Activated gamma-delta T cell treated with Interleukin-2 at 50 U/mL for 16 hours (primary cell): ENCODE data around the gene ASB5.
"Not testable (repeated sequence)": the region's sequence is repeated elsewhere in the genome, so short reads cannot be mapped to it uniquely, and the experiment has no call there.

Source experiments
- DNase-seq: peaks from one replicate; pipeline ENCODE4 v3.0.0-alpha.2; 2020

Gene ASB5, protein sequence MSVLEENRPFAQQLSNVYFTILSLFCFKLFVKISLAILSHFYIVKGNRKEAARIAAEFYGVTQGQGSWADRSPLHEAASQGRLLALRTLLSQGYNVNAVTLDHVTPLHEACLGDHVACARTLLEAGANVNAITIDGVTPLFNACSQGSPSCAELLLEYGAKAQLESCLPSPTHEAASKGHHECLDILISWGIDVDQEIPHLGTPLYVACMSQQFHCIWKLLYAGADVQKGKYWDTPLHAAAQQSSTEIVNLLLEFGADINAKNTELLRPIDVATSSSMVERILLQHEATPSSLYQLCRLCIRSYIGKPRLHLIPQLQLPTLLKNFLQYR

DNA sequence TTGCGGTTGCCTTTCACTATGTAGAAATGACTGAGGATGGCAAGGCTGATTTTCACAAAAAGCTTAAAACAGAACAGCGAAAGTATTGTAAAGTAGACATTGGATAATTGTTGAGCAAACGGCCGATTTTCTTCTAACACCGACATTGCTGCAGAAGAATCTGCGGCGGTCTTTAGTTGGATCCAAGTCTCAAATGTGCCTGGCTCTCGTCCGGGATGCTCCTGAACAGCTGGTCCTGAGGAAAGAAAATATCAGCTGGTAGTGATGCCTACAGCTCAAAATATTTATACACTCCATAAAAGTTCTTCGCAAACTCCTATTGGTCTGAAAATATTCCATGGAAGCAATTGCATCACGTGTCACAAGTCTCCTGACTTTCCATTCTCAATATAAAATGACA, at the start of gene ASB5:
TSS of gene ASB5 (minus strand) at position 260 of the 400 bp plus-strand sequence. CDS start at position 146, 114 bp downstream.
- DNase-seq, result no peak

DNA sequence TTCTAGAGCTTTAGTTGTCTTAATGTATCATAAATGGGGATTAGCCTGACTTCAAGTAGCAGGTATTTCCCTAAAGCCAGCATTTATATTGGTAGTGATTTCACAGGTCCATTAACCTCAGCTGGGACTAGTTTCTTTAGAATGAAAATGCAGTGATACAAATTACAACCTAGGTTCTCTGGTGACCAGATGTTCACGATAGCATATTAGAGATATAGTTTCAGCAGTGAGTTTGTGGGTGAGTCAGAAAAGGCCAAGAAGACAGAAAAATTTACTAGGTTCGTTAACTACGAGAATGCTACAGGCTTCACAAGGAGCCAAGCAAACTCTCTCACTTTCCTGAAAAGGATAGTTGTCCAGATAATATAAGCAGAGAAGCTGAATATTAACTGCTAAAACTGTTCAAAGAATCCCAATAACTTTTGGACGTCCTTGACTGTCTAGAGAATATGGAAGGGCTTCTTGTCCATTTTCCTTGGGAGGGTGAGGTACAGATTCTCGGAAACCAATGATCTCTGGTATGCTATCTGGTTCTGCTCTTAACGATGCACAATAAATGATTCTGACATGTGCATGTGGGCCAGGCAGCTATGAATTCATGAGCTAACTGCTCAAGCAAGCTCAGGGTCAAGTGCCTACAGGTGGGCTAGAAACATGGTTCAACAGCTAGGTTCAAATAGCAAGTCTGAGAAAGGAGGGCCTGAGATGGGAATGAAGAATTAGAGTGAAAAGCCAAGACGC, 44.7 kb upstream of the ASB5 start:
- no peak for DNase-seq

DNA sequence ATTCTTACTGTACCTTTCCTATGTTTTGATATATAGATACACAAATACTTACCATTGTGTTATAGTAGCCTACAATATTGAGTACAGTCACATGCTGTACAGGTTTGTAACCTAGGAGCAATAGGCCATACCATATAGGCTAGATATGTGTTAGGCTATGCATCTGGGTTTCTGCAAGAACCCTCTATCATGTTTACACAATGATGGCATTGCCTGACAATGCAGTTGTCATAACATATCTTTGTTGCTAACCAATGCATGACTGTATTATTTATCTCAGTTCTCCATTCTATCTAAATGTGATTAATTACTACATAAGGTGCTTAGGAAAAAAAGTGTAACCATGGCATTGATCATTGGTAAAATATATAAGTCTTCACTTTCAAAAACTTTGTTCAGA, 40.8 kb upstream of the ASB5 start:
- DNase-seq, result no peak

DNA sequence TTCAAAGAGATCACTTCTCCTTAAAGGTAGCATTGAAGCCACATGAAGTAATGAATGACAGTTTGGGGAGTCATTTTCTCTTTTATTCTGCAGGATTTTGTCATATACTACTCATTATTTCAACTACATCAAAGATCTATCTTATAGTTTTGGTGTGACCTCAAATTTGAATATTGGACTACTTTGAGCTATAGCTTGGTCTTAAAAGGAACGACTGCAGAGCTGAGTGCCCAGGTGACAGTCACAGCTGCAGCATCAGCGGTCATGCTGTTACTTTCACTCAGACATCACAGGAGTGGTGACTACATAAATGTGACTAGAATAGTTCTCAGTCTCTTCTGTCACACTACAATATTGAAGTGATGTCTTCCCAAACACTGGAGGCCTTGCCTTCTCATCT, 40.0 kb upstream of the ASB5 start:
- no peak for DNase-seq

DNA sequence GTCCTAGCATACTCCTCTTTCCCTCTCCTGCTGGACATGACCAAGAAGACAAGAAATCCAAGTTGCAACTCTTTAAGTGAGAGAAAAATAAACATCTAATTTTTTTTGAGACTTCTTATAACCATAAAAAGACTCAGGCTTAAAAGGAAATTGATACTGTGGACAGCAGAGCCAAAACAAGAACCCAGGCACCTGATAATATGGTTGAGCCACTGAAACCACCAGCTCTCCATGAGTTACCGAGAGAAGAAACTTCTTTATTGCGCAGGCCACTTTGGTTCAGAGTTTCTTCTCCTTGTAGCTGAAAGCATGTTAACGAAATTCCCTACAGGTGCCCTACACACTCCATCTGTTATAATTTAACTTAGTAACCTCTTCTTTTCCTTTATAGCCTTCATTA, 39.4 kb upstream of the ASB5 start:
- no peak for DNase-seq

DNA sequence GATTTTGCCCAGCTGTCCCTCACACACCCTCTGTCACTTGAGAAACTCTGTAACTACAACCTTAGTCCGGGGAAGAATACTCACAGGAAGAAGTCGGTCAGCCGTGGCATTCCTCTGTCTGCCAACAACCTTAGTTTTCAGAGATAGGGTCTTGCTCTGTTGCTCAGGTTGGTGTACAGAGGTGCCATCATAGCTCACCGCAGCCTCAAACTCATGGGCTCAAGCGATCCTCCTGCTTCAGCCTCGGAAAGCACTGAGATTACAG, 38.6 kb upstream of the ASB5 start:
- DNase-seq, result no peak

DNA sequence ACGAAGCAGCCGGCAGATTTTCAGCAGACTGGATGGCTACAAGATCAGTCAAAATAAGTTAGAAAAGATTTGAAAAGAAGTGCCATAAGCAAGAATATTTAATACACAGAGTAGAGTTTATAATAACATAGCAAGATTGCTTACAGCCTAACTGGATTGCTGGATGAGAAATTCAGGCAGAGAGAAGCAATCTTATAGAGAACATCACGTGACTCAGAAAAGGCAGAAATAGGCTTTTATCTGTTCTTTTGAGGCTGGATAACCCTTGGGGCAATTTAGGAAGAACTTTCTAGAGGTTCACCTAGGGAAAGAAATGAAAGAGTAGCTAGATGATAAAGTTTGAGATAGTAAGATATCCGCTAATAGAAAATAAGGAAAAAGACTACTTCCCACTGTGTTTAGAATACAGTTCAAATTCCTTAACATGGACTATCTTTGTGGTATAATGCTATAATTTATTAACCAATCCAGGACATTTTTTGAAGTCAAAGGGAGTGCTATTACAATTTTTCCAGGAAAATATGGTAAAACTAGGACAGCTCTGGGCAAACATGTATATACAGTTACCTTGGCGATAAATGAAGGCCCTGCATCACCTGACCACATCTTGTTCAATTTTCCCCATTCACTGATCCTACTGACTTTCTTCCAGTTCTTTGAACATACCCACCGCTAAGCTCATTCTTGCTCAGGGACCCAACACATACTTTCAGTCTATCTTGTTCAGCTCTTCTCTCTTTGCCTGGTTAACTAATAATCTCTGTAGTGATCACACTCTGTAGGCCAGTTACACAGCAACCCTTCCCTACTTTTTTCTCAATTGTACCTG, 38.0 kb upstream of the ASB5 start:
- DNase-seq, result no peak

DNA sequence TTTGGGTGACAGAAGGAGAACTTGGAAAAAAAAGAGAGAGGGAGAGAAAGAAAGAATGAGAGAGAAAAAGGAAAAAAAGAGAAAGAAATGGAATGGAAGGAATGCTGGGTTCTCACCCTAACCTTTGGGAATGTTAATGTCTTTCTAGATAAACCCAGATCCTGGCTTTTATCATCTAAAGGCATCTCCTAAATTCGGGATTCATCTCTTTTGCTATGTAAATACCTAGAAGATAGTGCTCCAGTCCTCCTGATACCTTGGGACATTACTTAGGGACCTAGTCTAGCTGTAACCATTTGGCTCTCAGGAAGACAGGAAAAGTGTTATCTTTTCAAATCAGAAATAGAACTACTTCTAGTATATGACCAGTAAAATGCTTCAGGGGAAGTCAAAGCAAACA, 34.9 kb upstream of the ASB5 start:
- no peak for DNase-seq

DNA sequence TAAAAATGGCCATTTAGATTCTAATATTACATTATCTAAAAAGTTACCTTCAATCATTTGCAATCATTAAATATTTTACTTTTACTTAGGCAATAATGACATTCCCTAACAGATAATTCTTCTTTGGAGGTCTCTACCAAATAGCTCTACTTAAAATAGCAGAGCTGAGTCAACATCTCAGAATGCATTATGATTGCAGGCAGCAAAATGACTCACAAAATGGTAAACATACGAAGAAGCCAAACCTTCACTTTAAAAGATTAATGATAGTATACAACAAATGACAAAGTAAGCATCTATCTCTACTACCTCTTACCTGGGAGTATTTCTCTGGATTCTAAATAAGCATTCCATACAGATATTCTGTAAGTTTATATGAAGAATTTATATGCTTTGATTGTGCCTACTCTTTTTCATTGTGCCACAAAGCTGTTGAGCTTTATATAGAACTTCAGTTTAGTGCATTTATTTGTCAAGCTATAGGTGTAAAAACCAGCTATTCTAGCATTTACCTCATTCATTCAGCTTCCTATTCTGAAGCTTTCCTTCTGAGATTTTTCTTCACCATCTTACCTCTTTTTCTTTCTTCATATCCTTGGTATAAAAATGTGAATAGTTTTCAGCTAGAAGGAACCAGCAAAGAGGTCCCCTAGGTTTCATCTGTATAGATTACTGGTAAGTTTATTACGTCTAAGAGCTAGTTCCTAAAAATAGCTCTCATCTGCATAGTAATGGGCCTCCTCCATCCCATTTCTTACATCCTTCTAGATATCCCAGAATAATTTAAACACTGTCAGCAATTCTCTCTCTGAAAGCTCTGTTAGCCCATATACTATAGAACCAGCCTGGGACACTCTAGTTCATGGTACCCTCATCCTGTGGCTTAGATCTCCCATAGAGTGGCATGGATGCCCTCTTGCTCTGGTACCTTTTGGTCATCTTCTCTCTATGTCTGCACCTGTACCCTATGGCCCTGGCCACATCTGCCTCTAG, 33.6 kb upstream of the ASB5 start:
- no peak for DNase-seq

DNA sequence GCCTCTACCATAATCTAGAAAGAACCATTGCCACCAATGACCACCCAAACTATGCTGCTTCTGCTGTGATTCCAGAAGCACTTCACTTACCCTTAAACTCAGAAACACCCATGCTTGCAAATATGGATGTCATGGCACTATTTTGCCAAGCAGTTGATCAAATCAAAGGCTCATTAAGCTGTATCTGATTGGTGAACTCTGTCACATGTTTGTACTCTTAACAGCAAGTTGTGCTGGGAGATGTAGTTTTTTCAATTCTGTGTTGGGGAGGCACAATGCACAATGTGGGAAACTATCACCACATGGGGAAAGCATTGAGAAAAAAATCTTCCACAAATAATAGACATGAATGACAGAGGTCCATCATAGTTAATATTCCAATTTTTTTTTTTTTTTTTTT, 31.5 kb upstream of the ASB5 start:
- DNase-seq, result no peak

DNA sequence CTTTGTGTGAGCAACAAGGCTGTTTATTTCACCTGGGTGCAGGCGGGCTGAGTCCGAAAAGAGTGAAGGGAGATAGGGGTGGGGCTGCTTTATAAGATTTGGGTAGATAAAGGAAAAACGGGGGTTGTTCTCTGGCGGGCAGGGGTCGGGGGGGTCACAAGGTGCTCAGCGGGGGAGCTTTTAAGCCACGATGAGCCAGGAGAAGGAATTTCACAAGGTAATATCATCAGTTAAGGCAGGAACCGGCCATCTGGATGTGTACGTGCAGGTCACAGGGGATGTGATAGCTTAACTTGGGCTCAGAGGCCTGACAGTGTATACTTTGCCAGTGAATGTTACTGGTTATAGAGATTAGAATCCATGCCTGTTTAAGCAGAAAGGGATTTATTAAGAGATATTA, 31.0 kb upstream of the ASB5 start:
- DNase-seq, result no peak

DNA sequence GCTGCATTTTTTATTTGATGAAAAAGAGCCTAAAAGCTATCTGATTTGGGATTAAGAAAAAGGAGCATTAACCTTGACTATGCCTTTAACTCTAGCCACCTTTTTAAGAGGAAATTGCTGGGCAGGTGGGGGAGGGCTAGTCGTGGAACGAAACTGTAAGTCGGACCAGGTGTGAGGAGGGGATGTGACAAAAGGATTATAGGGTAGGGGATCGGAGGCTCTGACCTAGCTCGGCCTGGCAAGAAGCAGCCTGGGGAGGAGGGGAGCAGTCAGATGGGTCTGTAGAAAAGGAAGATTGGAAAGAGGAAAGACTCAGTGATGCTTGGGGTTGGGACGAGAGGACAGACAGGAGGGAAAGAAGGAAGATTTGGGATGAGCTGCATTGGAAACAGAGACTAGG, 29.6 kb upstream of the ASB5 start:
- no peak for DNase-seq

DNA sequence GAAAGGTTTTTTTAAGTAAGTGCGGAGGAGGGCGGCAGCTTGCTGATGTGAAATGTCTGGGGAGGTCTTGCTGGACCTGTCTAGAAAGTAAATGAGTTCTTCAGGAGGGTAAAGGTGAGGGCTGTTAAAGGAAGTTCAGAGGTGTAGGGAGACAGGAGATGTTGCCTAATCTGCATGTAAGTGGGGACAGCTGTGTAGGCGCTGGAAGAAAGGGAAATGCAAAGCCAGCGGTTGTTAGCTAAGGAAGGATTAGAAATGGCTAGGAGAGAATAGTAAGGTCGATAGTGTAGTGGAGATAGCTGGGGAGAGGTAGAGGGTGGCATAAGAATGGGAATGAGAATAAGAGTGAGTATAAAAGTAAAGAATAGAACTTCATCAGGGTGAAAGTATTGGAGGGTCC, 26.9 kb upstream of the ASB5 start:
- not testable (repeated sequence) for DNase-seq

DNA sequence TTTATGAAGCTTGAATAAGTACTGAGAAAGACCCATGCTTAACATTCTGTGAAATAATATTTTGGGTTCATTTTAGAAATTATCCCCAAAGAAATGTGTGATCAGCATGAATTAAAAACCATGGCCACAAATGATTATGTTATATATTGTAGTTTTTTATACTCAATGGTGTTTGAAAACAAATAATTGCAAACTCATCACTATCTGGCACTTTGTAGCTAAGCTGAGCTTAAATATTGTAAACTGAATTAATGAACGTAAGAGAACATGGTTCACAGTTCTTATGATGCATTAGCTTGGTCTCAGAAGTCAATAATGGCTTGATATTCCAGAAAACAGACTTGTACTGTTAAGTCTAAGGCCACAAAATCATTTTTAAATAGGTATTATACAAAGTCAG, 24.6 kb upstream of the ASB5 start:
- DNase-seq, result no peak

DNA sequence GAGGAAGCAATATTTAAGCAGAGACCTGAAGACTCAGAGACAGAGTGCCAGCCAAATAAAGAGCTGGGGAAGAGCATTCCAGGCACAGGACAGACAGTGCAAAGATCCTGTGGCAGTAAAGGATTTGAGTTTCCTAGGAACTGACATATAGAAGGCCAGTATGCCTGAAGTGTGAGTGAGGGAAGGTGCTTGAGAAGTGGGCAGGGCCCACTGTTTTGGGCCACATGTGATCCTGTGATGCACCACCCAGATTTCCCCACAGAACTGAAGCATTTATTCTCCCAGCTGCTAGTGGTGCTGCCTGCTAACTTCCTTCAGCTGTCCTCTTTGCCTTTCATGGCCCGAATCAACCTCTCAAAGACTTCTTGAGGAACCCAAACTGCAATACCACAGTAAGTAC, 23.9 kb upstream of the ASB5 start:
- no peak for DNase-seq

DNA sequence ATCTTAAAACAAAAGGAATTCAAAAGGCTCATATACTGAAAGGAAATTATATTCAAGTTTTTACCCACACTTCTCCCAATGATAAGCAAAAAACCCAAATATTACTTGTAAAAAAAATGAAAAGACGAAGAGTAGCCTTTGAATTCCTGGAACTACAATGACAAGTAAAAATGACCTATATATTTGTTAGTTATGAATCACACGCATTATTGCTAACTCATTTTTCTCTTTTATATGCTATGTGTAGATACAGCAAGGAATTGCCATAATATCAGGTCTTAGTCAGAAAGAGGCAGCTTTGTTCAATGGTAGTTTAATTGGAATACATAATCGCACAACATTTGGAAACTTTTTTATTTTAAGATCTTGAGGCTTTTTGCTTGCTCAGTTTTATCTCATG, 22.7 kb upstream of the ASB5 start:
- no peak for DNase-seq

DNA sequence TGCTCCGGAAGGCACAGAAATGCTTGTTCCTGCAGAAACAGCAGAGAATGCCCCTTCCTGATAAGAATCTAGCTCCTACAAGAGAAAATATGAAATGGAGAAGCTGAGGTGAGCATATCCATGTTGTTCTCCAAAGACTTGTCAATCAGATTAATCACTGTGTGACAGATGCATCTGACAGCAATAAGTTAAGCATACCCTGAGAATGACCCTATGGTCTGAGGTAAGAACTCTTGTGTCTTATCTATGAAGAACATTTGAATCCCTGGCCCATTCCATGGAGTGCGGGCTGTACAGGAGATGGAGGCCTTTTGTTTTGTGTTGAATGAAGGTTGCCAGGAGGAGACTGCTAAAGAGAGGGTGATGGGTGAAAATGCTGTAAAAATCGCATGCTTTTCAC, 21.5 kb upstream of the ASB5 start:
- DNase-seq, result no peak

DNA sequence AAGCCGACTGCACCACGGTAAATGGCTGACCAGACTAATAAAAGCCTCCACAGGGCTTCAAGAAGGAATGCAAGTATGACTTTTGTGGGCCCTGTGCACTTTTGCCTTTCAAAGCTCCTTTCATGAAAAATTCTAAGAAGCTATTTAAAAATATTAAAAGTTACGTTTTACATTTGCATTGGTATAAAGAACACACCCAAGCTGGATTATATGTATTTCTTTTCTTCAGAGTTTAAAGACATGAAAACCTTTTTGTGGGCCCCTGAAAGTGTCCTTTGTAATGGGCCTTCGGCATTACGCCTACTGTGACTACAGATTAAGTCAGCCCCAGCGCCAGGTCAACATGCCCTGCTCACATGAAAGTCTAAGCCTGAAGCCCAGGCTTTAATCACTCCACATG, 20.5 kb upstream of the ASB5 start:
- no peak for DNase-seq

DNA sequence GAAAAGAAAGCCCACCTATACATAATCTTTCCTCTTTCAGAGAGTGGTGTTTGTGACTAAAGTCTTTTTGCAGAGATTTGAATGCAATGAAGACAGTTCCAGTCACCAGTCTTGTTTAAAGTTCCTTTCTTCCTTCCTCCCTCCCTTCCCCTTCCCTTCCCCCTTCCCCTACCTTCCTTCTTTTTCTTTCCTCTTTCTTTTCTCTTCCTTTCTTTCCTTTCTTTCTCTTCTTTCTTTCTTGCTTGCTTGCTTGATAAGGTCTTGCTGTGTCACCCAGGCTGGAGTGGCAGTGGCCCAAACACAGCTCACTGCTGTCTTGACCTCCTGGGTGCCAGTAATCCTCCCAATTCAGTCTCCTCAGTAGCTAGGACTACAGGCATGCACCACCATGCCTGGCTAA, 19.0 kb upstream of the ASB5 start:
- DNase-seq, result no peak

DNA sequence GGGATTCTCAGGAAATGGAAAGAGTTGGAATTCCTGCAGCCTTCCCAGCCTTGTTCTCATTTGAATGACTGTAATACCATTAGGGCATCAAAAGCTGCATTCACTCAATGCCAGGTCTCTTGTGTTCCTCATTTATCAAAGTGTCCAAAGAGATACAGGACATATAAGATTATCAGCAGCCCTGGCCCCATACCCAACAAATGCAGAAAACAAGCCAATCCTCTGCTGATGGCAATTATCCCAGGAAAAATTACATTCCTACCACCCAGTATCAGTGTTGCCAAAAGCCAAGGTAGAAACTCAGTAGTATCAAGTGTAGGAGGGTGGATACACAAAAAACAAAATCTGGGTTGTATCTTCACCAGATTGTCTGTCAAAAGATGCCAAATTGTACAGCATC, 18.5 kb upstream of the ASB5 start:
- DNase-seq, result no peak

DNA sequence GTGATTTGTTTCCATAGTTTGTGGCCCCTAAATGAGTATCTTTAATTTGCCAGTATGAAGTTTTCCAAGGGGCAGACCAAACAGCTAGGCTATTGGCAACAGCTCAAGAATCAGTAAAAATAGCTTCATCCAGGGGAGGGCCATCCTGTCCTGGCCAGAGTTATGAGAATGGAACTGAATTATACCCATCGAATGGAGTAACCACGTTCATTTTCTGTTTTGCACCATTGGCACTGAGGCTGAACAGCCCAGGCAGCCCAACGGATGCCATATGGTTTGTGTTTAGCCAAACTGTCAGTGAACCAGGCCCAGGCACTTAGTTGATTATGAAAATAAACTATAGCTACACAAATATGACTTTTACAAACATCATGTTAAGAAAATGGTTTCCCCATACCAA, 17.7 kb upstream of the ASB5 start:
- no peak for DNase-seq

DNA sequence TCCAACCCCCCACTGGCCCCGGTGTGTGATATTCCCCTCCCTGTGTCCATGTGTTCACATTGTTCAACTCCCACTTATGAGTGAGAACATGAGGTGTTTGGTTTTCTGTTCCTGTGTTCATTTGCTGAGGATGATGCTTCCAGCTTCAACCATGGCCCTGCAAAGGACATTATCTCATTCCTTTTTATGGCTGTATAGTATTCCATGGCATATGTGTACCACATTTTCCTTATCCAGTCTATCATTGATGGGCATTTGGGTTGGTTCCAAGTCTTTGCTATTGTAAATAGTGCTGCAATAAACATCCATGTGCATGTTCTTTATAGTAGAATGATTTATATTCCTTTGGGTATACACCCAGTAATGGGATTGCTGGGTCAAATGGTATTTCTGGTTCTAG, 10.5 kb upstream of the ASB5 start:
- DNase-seq, result not testable (repeated sequence)
